ENCODE data around the gene SOX6. TPM values are rescaled to one million over a fixed set of nuclear protein-coding genes. Genes with fewer than 3 reads are reported as not detected.

The SOX6 gene
- total and polyA plus RNA-seq, 8 donors: 5.1 to 23.0 (median 18.7) TPM

- no peak for FAIRE-seq
- Histone ChIP-seq H3K27ac (no peak overlapping the region), H3K4me3 (no peak overlapping the region), H3K36me3 (no peaks in the 10 kb centered on the region), H3K4me1 (no peaks in the 10 kb centered on the region), H3K9me3 (no peaks in the 10 kb centered on the region), H3K27me3 (no peaks in the 10 kb centered on the region)
- no peak for ATAC-seq
- no peak for TF ChIP-seq CTCF (IDR thresholded peaks at IDR 0.05)
- intact Hi-C loops (cut with DNase I): no loop called here
- no peak for DNase-seq
- 89 to 95% methylated on average over 4 of the region's 4 CpGs for WGBS, 2 donors
Observed at GRCh38 chr11:15993345-15993744, 363.0 kb downstream of the SOX6 start.

- 92 to 97% methylated on average over 3 of the region's 3 CpGs for WGBS, 2 donors
- no peaks in the 10 kb centered on the region for H3K9me3 ChIP-seq
Observed at GRCh38 chr11:15991215-15991614, 365.1 kb downstream of the SOX6 start.

GRCh38 chr11:15989685-15990084 lies 366.7 kb downstream of the SOX6 start:
- ATAC-seq (no peak), FAIRE-seq (no peak), DNase-seq (no peak)
- TF ChIP-seq CTCF (IDR thresholded peaks at IDR 0.05): no peak
- Histone ChIP-seq H3K36me3 (no peaks in the 10 kb centered on the region), H3K9me3 (no peaks in the 10 kb centered on the region), H3K4me3 (no peak overlapping the region), H3K4me1 (no peaks in the 10 kb centered on the region), H3K27ac (no peak overlapping the region), H3K27me3 (no peaks in the 10 kb centered on the region)
- intact Hi-C loops (cut with DNase I): no loop called here
- 91 to 96% methylated on average over 1 of the region's 1 CpG for WGBS, 2 donors

More at GRCh38 chr11:15991215-15991614, 365.1 kb downstream of the SOX6 start:
- no peak for TF ChIP-seq CTCF (IDR thresholded peaks at IDR 0.05)
- H3K27ac ChIP-seq: no peak overlapping the region
- no peak for FAIRE-seq
- no peak for ATAC-seq
- H3K36me3 ChIP-seq: no peaks in the 10 kb centered on the region
- no peak for DNase-seq
- H3K27me3 ChIP-seq: no peaks in the 10 kb centered on the region
- no peak overlapping the region for H3K4me3 ChIP-seq
- intact Hi-C loops (cut with DNase I): no loop called here
- H3K4me1 ChIP-seq: no peaks in the 10 kb centered on the region

GRCh38 chr11:15988693-15989231 lies 367.6 kb downstream of the SOX6 start:
- H3K27ac ChIP-seq: no peak overlapping the region
- H3K27me3 ChIP-seq: no peaks in the 10 kb centered on the region
- H3K4me3 ChIP-seq: no peak overlapping the region
- WGBS, 2 donors: 92 to 94% methylated on average over 14 of the region's 14 CpGs
- H3K4me1 ChIP-seq: no peaks in the 10 kb centered on the region
- intact Hi-C loops (cut with DNase I): no loop called here
- no peaks in the 10 kb centered on the region for H3K9me3 ChIP-seq
- no peaks in the 10 kb centered on the region for H3K36me3 ChIP-seq
- FAIRE-seq (no peak), ATAC-seq (peak in 1 of 4 donors; percentile 21), DNase-seq (no peak)
- TF ChIP-seq CTCF (IDR thresholded peaks at IDR 0.05): no peak

GRCh38 chr11:15988016-15988550 lies 368.3 kb downstream of the SOX6 start:
- H3K4me1 ChIP-seq: no peaks in the 10 kb centered on the region
- H3K9me3 ChIP-seq: no peaks in the 10 kb centered on the region
- TF ChIP-seq CTCF (IDR thresholded peaks at IDR 0.05): no peak
- no peak for ATAC-seq
- no peak overlapping the region for H3K27ac ChIP-seq
- H3K36me3 ChIP-seq: no peaks in the 10 kb centered on the region
- no peak for DNase-seq
- WGBS, 2 donors: 62 to 72% methylated on average over 2 of the region's 2 CpGs
- no peaks in the 10 kb centered on the region for H3K27me3 ChIP-seq
- no peak for FAIRE-seq
- intact Hi-C loops (cut with DNase I): no loop called here
- no peak overlapping the region for H3K4me3 ChIP-seq

All from pancreas (tissue), 10 donors.